Mesenchymal stem cell (in vitro differentiated cells and primary cell): ENCODE data around the gene PFDN6.
"Not testable (repeated sequence)": the region's sequence is repeated elsewhere in the genome, so short reads cannot be mapped to it uniquely, and the experiment has no call there.

Experiments used
- DNase-seq: peaks from one replicate; pipeline ENCODE4 v3.0.0-alpha.2; 2013
- H2AFZ ChIP-seq: one replicate; pipeline ENCODE4 v1.6.1; 2013; ENCODE audit warnings: low read depth, mild to moderate bottlenecking, control low read depth, inconsistent platforms, low read length, moderate library complexity
- H2AK5ac ChIP-seq: 2 replicates; pipeline ENCODE4 v1.6.1; 2013; ENCODE audit warnings: low read length, moderate library complexity, mild to moderate bottlenecking, inconsistent platforms; ENCODE audit not compliant: severe bottlenecking
- H2BK120ac ChIP-seq: one replicate; pipeline ENCODE4 v1.6.1; 2013; ENCODE audit warnings: low read depth, mild to moderate bottlenecking, inconsistent platforms, low read length, moderate library complexity
- H2BK12ac ChIP-seq, 2 experiments: one replicate each; pipeline ENCODE4 v1.6.1; 2013; ENCODE audit warnings: inconsistent platforms in 2 of 2, low read length in 2 of 2, mild to moderate bottlenecking in 2 of 2, moderate library complexity in 2 of 2, control low read depth in 1 of 2
- H2BK15ac ChIP-seq: one replicate; pipeline ENCODE4 v1.6.1; 2013; ENCODE audit warnings: mild to moderate bottlenecking, low read depth, inconsistent platforms; ENCODE audit not compliant: poor library complexity, severe bottlenecking
- H2BK5ac ChIP-seq: 2 replicates; pipeline ENCODE4 v1.6.1; 2013; ENCODE audit warnings: low read depth, mild to moderate bottlenecking, low read length, control low read depth, inconsistent platforms; ENCODE audit not compliant: poor library complexity, severe bottlenecking
- H3K14ac ChIP-seq, 2 experiments: one replicate each; pipeline ENCODE4 v1.6.1; 2013; ENCODE audit warnings: inconsistent platforms in 2 of 2, low read length in 2 of 2, control low read depth in 1 of 2, mild to moderate bottlenecking in 1 of 2, moderate library complexity in 1 of 2
- H3K18ac ChIP-seq, 2 experiments: one replicate each; pipeline ENCODE4 v1.6.1; 2013; ENCODE audit warnings: inconsistent platforms in 2 of 2, low read length in 2 of 2, control low read depth in 1 of 2, low read depth in 1 of 2, mild to moderate bottlenecking in 1 of 2
- H3K23ac ChIP-seq, 2 experiments: one replicate each; pipeline ENCODE4 v1.6.1; 2013; ENCODE audit warnings: inconsistent platforms in 2 of 2, low read length in 2 of 2, mild to moderate bottlenecking in 2 of 2, moderate library complexity in 2 of 2, control low read depth in 1 of 2
- H3K27ac ChIP-seq: 2 replicates; pipeline ENCODE4 v1.5.1; 2013; ENCODE audit warnings: mild to moderate bottlenecking, moderate library complexity, low read length, control low read depth, inconsistent platforms; ENCODE audit not compliant: poor library complexity, severe bottlenecking
- H3K27me3 ChIP-seq, 2 experiments: 2 replicates each; pipeline versions ENCODE4 v1.6.1 to v1.7.0; 2013; ENCODE audit warnings: low read length in 2 of 2, mild to moderate bottlenecking in 2 of 2, moderate library complexity in 2 of 2, control low read depth in 1 of 2, inconsistent platforms in 1 of 2; ENCODE audit not compliant: control insufficient read depth in 1 of 2, insufficient read depth in 1 of 2
- H3K36me3 ChIP-seq, 2 experiments: 2 replicates each; pipeline versions ENCODE4 v1.6.1 to v1.7.0; 2013; ENCODE audit warnings: low read length in 2 of 2, control low read depth in 1 of 2, inconsistent platforms in 1 of 2, low read depth in 1 of 2, mild to moderate bottlenecking in 1 of 2; ENCODE audit not compliant: insufficient read depth in 2 of 2, control insufficient read depth in 1 of 2
- H3K4ac ChIP-seq, 2 experiments: one replicate each; pipeline ENCODE4 v1.6.1; 2013; ENCODE audit warnings: inconsistent platforms in 2 of 2, low read length in 2 of 2, mild to moderate bottlenecking in 2 of 2, moderate library complexity in 2 of 2, control low read depth in 1 of 2, low read depth in 1 of 2
- H3K4me1 ChIP-seq: 2 replicates; pipeline ENCODE4 v1.6.1; 2013; ENCODE audit warnings: low read depth, low read length, control low read depth; ENCODE audit not compliant: control insufficient read depth, insufficient read depth
- H3K4me2 ChIP-seq: 2 replicates; pipeline ENCODE4 v1.6.1; 2013; ENCODE audit warnings: low read length, mild to moderate bottlenecking, inconsistent platforms; ENCODE audit not compliant: poor library complexity, severe bottlenecking
- H3K4me3 ChIP-seq, 2 experiments: 2 replicates each; pipeline versions ENCODE4 v1.5.1 to v1.7.0; 2013; ENCODE audit warnings: low read length in 2 of 2, mild to moderate bottlenecking in 2 of 2, control low read depth in 1 of 2, low read depth in 1 of 2; ENCODE audit not compliant: insufficient read depth in 1 of 2
- H3K79me1 ChIP-seq: replicated peaks from 2 replicates; pipeline ENCODE4 v1.6.1; 2013; ENCODE audit warnings: mild to moderate bottlenecking, control low read depth, low read length, inconsistent platforms; ENCODE audit not compliant: poor library complexity, severe bottlenecking
- H3K9ac ChIP-seq: 2 replicates; pipeline ENCODE4 v1.7.0; 2013; ENCODE audit warnings: mild to moderate bottlenecking, low read length, moderate library complexity
- H3K9me3 ChIP-seq: 2 replicates; pipeline ENCODE4 v1.7.0; 2013; ENCODE audit warnings: mild to moderate bottlenecking, low read length; ENCODE audit not compliant: control insufficient read depth
- H4K8ac ChIP-seq: one replicate; pipeline ENCODE4 v1.6.1; 2013; ENCODE audit warnings: inconsistent platforms, mild to moderate bottlenecking, low read length, moderate library complexity
- H4K91ac ChIP-seq: one replicate; pipeline ENCODE4 v1.6.1; 2013; ENCODE audit warnings: mild to moderate bottlenecking, low read length, inconsistent platforms
- WGBS: methylation state at CpG from one replicate; pipeline ENCODE4 v1.1.7; 2013; ENCODE audit warnings: mixed read lengths; 5-methylcytosine and 5-hydroxymethylcytosine counted together

Gene PFDN6

DNA sequence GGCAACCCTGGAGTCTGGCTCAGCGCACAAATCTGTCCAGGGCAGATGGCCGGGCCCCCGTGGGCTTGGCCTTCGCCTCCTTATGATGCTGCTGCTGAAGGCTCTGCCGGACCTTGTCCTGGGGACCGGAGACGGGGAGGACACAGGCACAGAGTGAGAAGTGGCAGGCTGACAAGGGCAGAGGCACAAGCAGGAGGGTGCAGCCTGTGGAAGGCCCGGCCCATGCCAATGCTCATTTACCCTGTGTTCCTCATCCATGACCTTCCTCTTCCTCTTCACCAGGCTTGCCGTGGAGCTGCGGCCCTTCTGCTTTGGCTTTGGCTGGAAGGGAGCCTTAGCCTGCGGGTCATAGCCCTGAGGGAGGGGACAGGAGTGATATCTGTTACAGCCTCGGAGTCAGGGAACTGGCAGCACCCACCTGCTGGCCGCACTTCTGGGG is 10.1 kb upstream of the PFDN6 start:
- Histone ChIP-seq H3K9ac (no peak overlapping the region), H4K8ac (no peak overlapping the region), H3K79me1 (peaks cover 19% of the 10 kb centered on the region), H3K14ac (no peak overlapping the region), H2AFZ (no peak overlapping the region), H3K23ac (no peak overlapping the region), H3K4me1 (peaks cover 37% of the 10 kb centered on the region), H2BK12ac (no peak overlapping the region), H4K91ac (no peak overlapping the region), H3K36me3 (peaks cover 80 to 87% of the 10 kb centered on the region in 2 experiments), H3K18ac (no peak overlapping the region), H3K27ac (no peak overlapping the region), H2BK120ac (no peak overlapping the region), H2BK5ac (no peak overlapping the region), H3K9me3 (no peaks in the 10 kb centered on the region), H3K4ac (no peak overlapping the region), H3K27me3 (no peaks in the 10 kb centered on the region), H2BK15ac (no peak overlapping the region), H3K4me3 (no peak overlapping the region), H2AK5ac (no peak overlapping the region), H3K4me2 (no peak overlapping the region)
- 96% methylated on average over 11 of the region's 13 CpGs for WGBS
- no peak for DNase-seq

DNA sequence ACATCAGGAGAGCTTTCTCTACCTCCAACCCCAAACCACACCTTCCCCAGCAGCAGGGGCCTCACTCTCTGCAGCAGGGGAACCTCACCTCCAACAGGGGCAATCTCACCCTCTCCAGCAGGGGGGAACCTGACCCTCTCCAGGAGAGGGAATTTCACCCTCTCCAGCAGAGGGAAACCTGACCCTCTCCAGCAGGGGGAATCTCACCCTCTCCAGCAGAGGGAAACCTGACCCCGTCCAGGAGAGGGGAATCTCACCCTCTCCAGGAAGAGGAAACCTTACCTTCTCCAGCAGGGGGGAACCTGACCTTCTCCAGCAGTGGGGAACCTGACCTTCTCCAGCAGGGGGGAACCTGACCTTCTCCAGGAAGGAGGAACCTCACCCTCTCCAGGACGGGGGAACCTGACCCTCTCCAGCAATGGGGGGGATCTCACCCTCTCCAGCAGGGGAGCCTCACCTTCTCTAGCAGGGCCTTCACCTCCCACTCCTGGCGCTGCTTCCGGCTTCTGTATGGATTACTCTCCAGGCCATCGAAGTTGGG is 9.4 kb upstream of the PFDN6 start:
- no peaks in the 10 kb centered on the region for H3K27me3 ChIP-seq
- peak; percentile 85 for DNase-seq
- H2AFZ ChIP-seq = no peak overlapping the region
- no peak overlapping the region for H2AK5ac ChIP-seq
- no peak overlapping the region for H3K9ac ChIP-seq
- H3K27ac ChIP-seq = no peak overlapping the region
- H3K14ac ChIP-seq = no peak overlapping the region
- 81% methylated on average over 5 of the region's 5 CpGs for WGBS
- no peak overlapping the region for H3K4me2 ChIP-seq
- H3K36me3 ChIP-seq = peaks cover 79 to 87% of the 10 kb centered on the region in 2 experiments
- H2BK5ac ChIP-seq = no peak overlapping the region
- H3K79me1 ChIP-seq = peaks cover 21% of the 10 kb centered on the region
- H3K4me1 ChIP-seq = peaks cover 36% of the 10 kb centered on the region
- H4K8ac ChIP-seq = no peak overlapping the region
- H3K18ac ChIP-seq = no peak overlapping the region
- H2BK120ac ChIP-seq = no peak overlapping the region
- H2BK15ac ChIP-seq = no peak overlapping the region
- H4K91ac ChIP-seq = no peak overlapping the region
- no peak overlapping the region for H3K4me3 ChIP-seq
- H2BK12ac ChIP-seq = no peak overlapping the region
- H3K23ac ChIP-seq = no peak overlapping the region
- H3K9me3 ChIP-seq = no peaks in the 10 kb centered on the region
- H3K4ac ChIP-seq = no peak overlapping the region

DNA sequence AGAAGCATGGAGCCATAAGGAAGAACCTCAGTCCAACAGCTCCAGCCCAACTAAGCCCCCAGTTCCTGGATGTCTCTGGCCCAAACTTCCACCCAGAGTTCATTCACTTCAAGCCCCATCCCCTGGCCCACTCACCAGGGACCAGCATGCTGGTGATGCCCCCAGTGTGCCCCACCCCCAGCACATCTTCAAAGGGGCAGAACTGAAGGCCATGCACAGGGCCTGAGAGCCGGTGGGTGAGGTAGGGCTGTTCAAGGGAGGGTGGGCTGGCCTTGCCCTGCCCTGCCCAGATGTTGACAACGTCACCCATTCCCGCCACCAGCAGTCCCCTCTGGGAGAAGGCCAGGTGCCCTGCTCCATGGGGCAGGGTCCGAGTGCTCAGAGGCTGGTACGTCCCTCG is 8.9 kb upstream of the PFDN6 start:
- Histone ChIP-seq H3K27me3 (no peaks in the 10 kb centered on the region), H3K9ac (no peak overlapping the region), H3K79me1 (peaks cover 21% of the 10 kb centered on the region), H3K14ac (no peak overlapping the region), H3K4ac (no peak overlapping the region), H2AFZ (no peak overlapping the region), H2AK5ac (no peak overlapping the region), H3K27ac (no peak overlapping the region), H2BK120ac (no peak overlapping the region), H3K4me1 (peaks cover 36% of the 10 kb centered on the region), H3K23ac (no peak overlapping the region), H2BK5ac (no peak overlapping the region), H2BK12ac (no peak overlapping the region), H3K9me3 (no peaks in the 10 kb centered on the region), H3K4me2 (no peak overlapping the region), H4K91ac (no peak overlapping the region), H2BK15ac (no peak overlapping the region), H3K18ac (no peak overlapping the region), H4K8ac (no peak overlapping the region), H3K36me3 (peaks cover 80 to 87% of the 10 kb centered on the region in 2 experiments), H3K4me3 (no peak overlapping the region)
- DNase-seq = no peak
- 95% methylated on average over 6 of the region's 6 CpGs for WGBS

DNA sequence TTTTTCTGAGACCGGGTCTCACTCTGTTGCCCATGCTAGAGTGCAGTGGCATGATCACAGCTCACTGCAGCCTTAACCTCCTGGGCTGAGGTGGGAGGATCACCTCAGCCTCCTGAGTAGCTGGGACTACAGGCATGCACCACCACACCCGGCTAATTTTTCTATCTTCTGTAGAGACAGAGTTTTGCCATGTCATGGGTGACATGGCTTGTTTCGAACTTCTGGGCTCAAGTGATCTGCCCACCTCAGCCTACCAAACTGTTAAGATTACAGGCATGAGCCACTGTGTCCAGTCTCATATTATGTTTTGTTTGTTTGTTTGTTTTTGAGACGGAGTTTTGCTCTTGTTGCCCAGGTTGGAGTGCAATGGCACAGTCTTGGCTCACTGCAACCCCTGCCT is 4.2 kb upstream of the PFDN6 start:
- H3K9ac ChIP-seq, H2BK120ac ChIP-seq, H3K4ac ChIP-seq, H2AFZ ChIP-seq, H3K4me3 ChIP-seq, H3K9me3 ChIP-seq, DNase-seq, H4K8ac ChIP-seq, H2BK15ac ChIP-seq, H3K18ac ChIP-seq, H2AK5ac ChIP-seq, H3K27ac ChIP-seq, H3K27me3 ChIP-seq, H3K23ac ChIP-seq, H3K14ac ChIP-seq, H4K91ac ChIP-seq, H2BK5ac ChIP-seq, H3K4me2 ChIP-seq, H2BK12ac ChIP-seq: not testable (repeated sequence)
- H3K79me1 ChIP-seq = peaks cover 41% of the 10 kb centered on the region
- peaks cover 55 to 74% of the 10 kb centered on the region in 2 experiments for H3K36me3 ChIP-seq
- H3K4me1 ChIP-seq = peaks cover 16% of the 10 kb centered on the region
- 94% methylated on average over 4 of the region's 4 CpGs for WGBS
